Panc1 (cell line): ENCODE data around the gene NTN5. TPM values are rescaled to one million over a fixed set of nuclear protein-coding genes. Genes with fewer than 3 reads are reported as not detected.

Source experiments
- ATAC-seq: fragments of 200-7000 bp; cut with Tn5 transposase; 2 replicates; pipeline ENCODE4 v1.9.1; 2020; ENCODE audit warnings: mild to moderate bottlenecking, moderate library complexity
- BruUV-seq: library from RNA; stranded (reverse); fragments of 400-500 nt; replicated peaks from 2 replicates; lab custom pipeline; 2021; lab: Mats Ljungman, UMichigan
- CTCF ChIA-PET: fragments of 300-600 bp; sonication (Branson Sonifier 250); formaldehyde crosslinking; loops from one replicate; lab custom pipeline; 2022; ENCODE audit warnings: antibody characterized with exemption; lab: Charles Lee
- POLR2A ChIA-PET: fragments of 300-600 bp; sonication (Branson Sonifier 250); formaldehyde crosslinking; loops from one replicate; lab custom pipeline; 2022; ENCODE audit warnings: antibody characterized with exemption; lab: Charles Lee
- DNase-seq: peaks from one replicate; pipeline ENCODE4 v3.0.0-alpha.2; 2010; ENCODE audit warnings: low read depth, low spot score
- H3K27ac ChIP-seq: 2 replicates; pipeline ENCODE4 v1.5.1; 2011; ENCODE audit warnings: mild to moderate bottlenecking, low read length, inconsistent platforms
- H3K27me3 ChIP-seq: fragments of 200-500 bp; sonication (Bioruptor generic); 2 replicates; pipeline ENCODE4 v1.6.0; 2014; ENCODE audit warnings: low read length, inconsistent platforms; ENCODE audit not compliant: control insufficient read depth, insufficient read depth
- H3K36me3 ChIP-seq: fragments of 200-500 bp; sonication (Bioruptor generic); 2 replicates; pipeline ENCODE4 v1.5.1; 2014; ENCODE audit warnings: inconsistent platforms, mild to moderate bottlenecking, low read length, moderate library complexity; ENCODE audit not compliant: control insufficient read depth, insufficient read depth
- H3K4me1 ChIP-seq: 2 replicates; pipeline ENCODE4 v1.5.1; 2011; ENCODE audit warnings: inconsistent platforms, mild to moderate bottlenecking, low read length, moderate library complexity; ENCODE audit not compliant: control insufficient read depth, insufficient read depth
- H3K4me3 ChIP-seq, 2 experiments: 2 replicates each; pipeline ENCODE4 v1.5.1; 2011 to 2012; ENCODE audit warnings: low read depth in 2 of 2, low read length in 2 of 2, mild to moderate bottlenecking in 2 of 2, inconsistent platforms in 1 of 2, moderate library complexity in 1 of 2
- H3K9me3 ChIP-seq: fragments of 200-500 bp; sonication (Bioruptor generic); 2 replicates; pipeline ENCODE4 v1.5.1; 2014; ENCODE audit warnings: low read depth, mild to moderate bottlenecking, inconsistent platforms, low read length, moderate library complexity; ENCODE audit not compliant: control insufficient read depth, insufficient read depth
- POLR2AphosphoS5 ChIP-seq: IDR thresholded peaks from 2 replicates; pipeline ENCODE4 v1.6.1; 2012; ENCODE audit warnings: mild to moderate bottlenecking, low read depth, low read length, moderate library complexity
- SIN3A ChIP-seq: IDR thresholded peaks from 2 replicates; pipeline ENCODE4 v1.6.1; 2012; ENCODE audit warnings: low read depth, mild to moderate bottlenecking, low read length, moderate library complexity, borderline replicate concordance; ENCODE audit not compliant: insufficient read depth
- TCF7L2 ChIP-seq: IDR thresholded peaks from 2 replicates; pipeline ENCODE4 v1.6.1; 2011; ENCODE audit warnings: mild to moderate bottlenecking, low read depth, low read length, inconsistent platforms
- in situ Hi-C: cut with HindIII; loops from 2 replicates; pipeline ENCODE4 v1.10.0; 2016; ENCODE audit warnings: low sequenced_read_pairs, low pct_unique_long_range_greater_than_20kb
- intact Hi-C: fragments of 100-400 bp; cut with micrococcal nuclease; formaldehyde crosslinking; loops from one replicate; pipeline ENCODE4 v1.10.0; 2022; ENCODE audit not compliant: unreplicated experiment
- total RNA-seq: library from RNA; stranded (reverse); gene quantifications from one replicate; pipeline ENCODE4 v1.2.1, GENCODE V29; 2021; ENCODE audit not compliant: unreplicated experiment
- TF ChIP-seq, protein P1 (sequence below): fragments of 450-650 bp; IDR thresholded peaks from 2 replicates; pipeline ENCODE4 v1.5.1; 2017; ENCODE audit warnings: mild to moderate bottlenecking
- TF ChIP-seq, protein P2 (sequence below), 2 experiments: IDR thresholded peaks; 2 replicates each; pipeline ENCODE4 v1.6.1; 2011 to 2012; ENCODE audit warnings: low read depth in 2 of 2, control low read depth in 1 of 2, low read length in 1 of 2, mild to moderate bottlenecking in 1 of 2, moderate library complexity in 1 of 2; ENCODE audit not compliant: insufficient read depth in 1 of 2

The NTN5 gene
- total RNA-seq, 1 experiment from 2014 or later, result 0.23 TPM

DNA sequence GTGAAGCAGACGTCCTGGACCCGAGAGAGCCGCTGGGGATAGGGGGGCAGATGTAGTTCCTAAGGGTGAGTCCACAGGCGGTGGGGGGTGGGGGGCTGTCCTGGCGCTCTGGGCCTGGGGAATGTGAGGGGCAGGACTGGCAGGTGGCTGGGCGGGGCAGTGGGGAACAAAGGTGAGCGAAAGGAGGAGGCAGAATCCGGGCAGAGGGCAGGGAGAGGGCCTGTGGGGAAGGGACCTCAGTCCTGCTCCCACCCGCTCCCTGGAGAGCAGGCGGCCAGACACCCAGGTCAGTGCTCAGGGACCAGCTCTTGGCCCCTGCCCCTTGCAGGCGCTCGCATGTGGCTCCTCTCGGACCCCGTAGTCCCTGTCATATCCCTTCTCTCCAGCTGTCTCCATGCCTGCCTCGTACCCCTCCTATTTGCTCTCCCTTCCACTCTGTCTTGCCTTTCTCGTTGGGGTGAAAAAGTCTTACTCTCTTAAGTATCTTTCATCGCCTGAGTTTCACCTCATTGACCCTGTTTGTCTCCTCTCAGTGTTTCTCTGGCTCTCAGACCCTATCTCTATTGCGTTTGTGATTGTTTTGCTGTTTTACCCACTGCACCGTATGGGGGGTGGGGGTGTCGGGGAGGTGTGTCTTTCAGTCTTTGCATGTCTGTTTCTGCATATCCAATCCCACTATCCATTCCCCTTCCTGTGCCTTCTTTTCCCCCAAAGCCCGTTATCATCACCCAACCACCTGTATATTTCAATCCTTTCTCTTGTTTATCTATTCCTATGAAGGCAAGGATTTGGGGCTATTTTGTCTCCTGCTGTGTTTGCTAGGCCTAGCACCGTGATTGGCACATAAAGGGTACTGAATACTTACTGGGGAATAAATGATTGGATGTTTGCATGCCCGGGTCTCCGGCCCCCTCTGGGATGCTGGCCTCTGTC, 47.8 kb downstream of the NTN5 start:
- no TSS peak for BruUV-seq
- H3K36me3 ChIP-seq, result no peaks in the 10 kb centered on the region
- H3K9me3 ChIP-seq, result no peaks in the 10 kb centered on the region
- peak overlapping the region in 1 of 2 experiments; percentile 37; a peak in 1 of 4 replicates for H3K4me3 ChIP-seq
- no peaks in the 10 kb centered on the region for H3K27me3 ChIP-seq
- in situ Hi-C loops (no loop called here), intact Hi-C loops (no loop called here)
- ChIA-PET POLR2A (no interaction called here), CTCF (no interaction called here)
- H3K4me1 ChIP-seq, result peaks cover 8% of the 10 kb centered on the region
- DNase-seq (no peak), ATAC-seq (no peak)
- TF ChIP-seq, protein P1, sequence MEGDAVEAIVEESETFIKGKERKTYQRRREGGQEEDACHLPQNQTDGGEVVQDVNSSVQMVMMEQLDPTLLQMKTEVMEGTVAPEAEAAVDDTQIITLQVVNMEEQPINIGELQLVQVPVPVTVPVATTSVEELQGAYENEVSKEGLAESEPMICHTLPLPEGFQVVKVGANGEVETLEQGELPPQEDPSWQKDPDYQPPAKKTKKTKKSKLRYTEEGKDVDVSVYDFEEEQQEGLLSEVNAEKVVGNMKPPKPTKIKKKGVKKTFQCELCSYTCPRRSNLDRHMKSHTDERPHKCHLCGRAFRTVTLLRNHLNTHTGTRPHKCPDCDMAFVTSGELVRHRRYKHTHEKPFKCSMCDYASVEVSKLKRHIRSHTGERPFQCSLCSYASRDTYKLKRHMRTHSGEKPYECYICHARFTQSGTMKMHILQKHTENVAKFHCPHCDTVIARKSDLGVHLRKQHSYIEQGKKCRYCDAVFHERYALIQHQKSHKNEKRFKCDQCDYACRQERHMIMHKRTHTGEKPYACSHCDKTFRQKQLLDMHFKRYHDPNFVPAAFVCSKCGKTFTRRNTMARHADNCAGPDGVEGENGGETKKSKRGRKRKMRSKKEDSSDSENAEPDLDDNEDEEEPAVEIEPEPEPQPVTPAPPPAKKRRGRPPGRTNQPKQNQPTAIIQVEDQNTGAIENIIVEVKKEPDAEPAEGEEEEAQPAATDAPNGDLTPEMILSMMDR, result no peak
- TF ChIP-seq, protein P2, sequence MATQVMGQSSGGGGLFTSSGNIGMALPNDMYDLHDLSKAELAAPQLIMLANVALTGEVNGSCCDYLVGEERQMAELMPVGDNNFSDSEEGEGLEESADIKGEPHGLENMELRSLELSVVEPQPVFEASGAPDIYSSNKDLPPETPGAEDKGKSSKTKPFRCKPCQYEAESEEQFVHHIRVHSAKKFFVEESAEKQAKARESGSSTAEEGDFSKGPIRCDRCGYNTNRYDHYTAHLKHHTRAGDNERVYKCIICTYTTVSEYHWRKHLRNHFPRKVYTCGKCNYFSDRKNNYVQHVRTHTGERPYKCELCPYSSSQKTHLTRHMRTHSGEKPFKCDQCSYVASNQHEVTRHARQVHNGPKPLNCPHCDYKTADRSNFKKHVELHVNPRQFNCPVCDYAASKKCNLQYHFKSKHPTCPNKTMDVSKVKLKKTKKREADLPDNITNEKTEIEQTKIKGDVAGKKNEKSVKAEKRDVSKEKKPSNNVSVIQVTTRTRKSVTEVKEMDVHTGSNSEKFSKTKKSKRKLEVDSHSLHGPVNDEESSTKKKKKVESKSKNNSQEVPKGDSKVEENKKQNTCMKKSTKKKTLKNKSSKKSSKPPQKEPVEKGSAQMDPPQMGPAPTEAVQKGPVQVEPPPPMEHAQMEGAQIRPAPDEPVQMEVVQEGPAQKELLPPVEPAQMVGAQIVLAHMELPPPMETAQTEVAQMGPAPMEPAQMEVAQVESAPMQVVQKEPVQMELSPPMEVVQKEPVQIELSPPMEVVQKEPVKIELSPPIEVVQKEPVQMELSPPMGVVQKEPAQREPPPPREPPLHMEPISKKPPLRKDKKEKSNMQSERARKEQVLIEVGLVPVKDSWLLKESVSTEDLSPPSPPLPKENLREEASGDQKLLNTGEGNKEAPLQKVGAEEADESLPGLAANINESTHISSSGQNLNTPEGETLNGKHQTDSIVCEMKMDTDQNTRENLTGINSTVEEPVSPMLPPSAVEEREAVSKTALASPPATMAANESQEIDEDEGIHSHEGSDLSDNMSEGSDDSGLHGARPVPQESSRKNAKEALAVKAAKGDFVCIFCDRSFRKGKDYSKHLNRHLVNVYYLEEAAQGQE (IDR thresholded peaks at IDR 0.05; ENCODE audit: insufficient read depth in 1 of 2, low read depth in 2 of 2, low read length in 1 of 2), result no peak
- TF ChIP-seq POLR2AphosphoS5, result no peak
- TF ChIP-seq SIN3A, result no peak
- TF ChIP-seq TCF7L2, result no peak
- H3K27ac ChIP-seq, result no peak overlapping the region

DNA sequence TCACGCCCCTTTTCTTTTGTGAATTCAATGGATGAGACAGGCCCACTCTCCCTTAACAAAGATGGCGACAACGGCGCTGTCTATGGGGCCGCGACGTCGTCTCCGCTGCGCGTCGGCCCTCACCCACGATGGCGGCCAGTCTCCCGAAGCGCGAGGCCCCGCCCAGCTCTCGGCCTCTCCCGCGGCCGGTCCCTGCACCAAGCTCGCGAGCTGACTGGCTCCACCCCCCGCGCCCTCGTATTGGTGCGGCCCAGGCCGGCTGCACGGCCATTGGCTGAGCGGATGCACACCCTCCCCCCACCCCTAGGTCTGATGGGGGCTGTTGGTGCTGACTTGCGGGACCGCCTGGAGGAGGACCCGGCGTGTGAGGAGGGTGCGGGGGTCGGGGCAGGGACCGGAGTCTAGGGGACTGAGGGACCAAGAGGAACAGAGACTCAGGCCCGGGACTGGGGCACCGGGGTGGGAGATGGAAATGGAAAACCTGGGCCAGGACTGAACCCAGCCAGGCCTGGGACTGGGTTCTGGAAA, 48.7 kb downstream of the NTN5 start:
- in situ Hi-C loops (no loop called here), intact Hi-C loops (no loop called here)
- Histone ChIP-seq H3K27me3 (no peaks in the 10 kb centered on the region), H3K4me1 (peaks cover 8% of the 10 kb centered on the region), H3K36me3 (no peaks in the 10 kb centered on the region), H3K9me3 (no peaks in the 10 kb centered on the region), H3K4me3 (peak overlapping the region; percentile 37 to 39), H3K27ac (peak overlapping the region; percentile 82)
- DNase-seq, result no peak
- ChIA-PET CTCF (no interaction called here), POLR2A (interaction anchor here (0.5 to 0.7 kb wide), 3 partner anchors 21 to 149 kb away, joined by 3 to 6 read pairs (median 5); no protein-coding TSS in a partner anchor)
- TF ChIP-seq, protein P2 (IDR thresholded peaks at IDR 0.05; ENCODE audit: insufficient read depth in 1 of 2, low read depth in 2 of 2, low read length in 1 of 2), result no peak
- TF ChIP-seq, protein P1, result no peak
- no peak for TF ChIP-seq SIN3A
- no peak for TF ChIP-seq TCF7L2
- no peak for TF ChIP-seq POLR2AphosphoS5
- ATAC-seq, result peak; percentile 90
- no TSS peak for BruUV-seq
